Endometrial microvascular endothelial cells (primary cell): ENCODE data around the gene ZNF496. TPM values are rescaled to one million over a fixed set of nuclear protein-coding genes. Genes with fewer than 3 reads are reported as not detected.
"Not testable (repeated sequence)": the region's sequence is repeated elsewhere in the genome, so short reads cannot be mapped to it uniquely, and the experiment has no call there.

Source experiments
- in situ Hi-C: cut with HindIII; loops from 2 replicates; pipeline ENCODE4 v1.10.0; 2017; ENCODE audit warnings: low sequenced_read_pairs, low pct_unique_long_range_greater_than_20kb; ENCODE audit errors: inconsistent ontology term
- total RNA-seq: library from RNA; depleted of rRNA; stranded (reverse); fragments of >200 nt; gene quantifications from one replicate; pipeline ENCODE4 v1.2.3, GENCODE V29; 2015; ENCODE audit errors: inconsistent ontology term

Gene ZNF496
- total RNA-seq, 1 donor from 2014 or later, result 30.8 TPM

DNA sequence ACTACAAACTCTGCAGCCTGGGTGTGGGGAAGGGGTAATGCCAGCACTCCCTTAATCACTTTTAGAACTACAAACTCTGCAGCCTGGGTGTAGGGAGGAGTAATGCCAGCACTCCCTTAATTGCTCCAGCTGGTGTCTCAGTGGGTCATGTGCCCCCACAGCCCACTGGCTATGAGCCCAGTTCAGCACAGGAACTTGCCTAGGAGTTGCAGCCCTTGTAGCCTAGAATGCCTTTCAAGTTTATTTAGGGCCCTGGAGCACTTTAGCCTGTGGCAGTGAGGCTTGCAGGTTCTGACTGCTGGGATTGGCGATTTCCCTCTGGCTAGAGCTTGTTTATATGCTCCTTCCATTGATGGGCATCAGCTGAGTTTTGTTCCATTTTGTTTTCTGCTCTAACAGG is 58.7 kb downstream of the ZNF496 start:
- in situ Hi-C loops, result no loop called here

DNA sequence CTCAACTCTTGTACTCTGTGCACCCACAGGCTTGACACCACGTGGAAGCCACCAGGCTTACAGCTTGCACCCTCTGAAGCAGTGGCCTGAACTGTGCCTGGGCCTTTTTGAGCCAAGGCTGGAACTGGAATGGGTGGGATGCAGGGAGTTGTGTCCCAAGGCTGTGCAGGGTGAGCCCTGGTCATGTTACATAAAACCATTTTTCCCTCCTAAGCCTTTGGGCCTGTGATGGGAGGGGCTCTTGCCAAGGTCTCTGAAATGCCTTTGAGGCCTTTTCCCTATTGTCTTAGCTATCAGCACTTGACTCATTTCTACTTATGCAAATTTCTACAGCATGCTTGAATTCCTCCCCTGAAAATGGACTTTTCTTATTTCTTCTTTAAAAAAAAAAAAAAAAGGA is 61.7 kb downstream of the ZNF496 start:
- in situ Hi-C loops, result no loop called here

DNA sequence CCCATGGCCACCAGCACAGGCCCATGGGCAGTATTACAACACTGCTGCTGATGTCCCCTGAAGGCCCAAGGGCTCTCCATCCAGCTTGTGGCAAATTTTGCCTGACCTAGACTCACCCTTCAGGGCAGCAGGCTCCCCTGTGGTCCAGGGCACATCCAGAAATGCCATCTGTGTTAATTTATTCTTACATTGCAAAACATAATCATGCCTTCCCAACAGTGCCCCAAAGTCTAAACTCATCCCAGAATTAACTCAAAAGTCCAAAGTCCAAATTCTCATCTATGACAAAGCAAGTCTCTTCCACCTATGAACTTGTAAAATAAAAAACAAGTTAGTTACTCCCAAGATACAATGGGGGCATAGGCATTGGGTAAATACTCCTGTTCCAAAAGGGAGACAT is 62.5 kb downstream of the ZNF496 start:
- in situ Hi-C loops, result no loop called here

DNA sequence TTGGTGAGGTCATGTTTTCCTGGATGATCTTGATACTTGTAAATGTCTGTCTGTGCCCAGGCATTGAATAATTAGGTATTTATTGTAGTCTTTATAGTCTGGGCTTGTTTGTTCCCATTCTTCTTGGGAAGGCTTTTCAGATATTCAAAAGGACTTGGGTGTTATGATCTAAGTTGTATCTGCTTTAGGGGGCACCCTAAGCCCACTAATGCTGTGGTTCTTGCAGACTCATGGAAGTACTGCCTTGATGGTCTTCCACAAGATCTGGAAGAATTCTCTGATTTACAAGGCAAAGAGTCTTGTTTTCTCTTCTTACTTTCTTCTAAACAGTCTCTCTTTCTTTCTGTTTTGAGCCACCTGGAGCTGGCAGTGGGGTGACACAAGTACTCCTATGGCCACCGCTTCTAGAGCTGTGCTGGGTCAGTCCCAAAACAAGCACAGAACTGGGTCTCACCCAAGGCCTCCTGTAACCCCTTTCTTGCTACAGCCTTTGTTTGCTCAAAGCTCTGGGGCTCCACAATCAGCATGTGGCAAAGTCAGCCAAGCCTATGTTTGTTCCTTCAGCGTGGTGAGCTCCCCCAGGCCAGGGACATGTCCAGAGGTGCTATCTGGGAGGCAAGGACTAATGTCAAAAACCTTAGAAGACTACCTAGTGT is 63.1 kb downstream of the ZNF496 start:
- in situ Hi-C loops, result no loop called here

DNA sequence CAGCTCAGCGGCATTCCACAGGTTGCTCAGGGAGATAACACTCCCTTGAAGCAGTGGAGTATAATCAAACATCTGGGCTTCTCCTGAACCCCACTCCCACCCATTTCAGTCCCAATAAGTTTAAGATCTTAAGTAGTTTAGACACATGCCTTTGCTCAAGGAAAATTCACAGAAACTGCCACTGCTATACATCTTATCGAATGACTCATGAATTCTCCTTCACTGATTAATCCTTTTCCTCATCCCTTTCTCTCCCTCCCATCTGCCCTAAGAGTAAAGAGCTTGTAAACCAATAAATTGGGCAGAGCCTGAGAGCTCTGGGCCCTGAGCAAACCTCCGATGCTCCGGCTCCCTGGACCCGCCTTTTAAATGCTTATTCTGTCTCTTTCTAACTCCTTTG is 65.6 kb downstream of the ZNF496 start:
- in situ Hi-C loops, result no loop called here

DNA sequence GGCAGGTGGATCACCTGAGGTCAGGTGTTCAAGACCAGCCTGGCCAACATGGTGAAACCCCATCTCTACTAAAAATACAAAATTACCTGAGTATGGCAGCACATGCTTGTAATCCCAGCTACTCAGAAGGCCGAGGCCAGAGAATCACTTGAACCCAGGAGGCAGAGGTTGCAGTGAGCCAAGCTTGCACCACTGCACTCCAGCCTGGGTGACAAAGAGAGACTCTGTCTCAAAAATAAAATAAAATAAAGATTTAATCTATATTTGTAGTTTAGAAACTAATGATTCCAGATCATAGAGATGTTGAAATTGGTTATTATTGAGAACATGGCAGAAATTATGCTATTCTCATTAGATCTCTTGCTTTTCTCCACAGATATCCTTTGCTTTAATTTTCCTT is 75.9 kb downstream of the ZNF496 start, which contains the start of gene VN1R5:
Gene VN1R5, plus strand, starts transcription at position 301 of the 400 bp plus-strand sequence.
- in situ Hi-C loops, result not testable (repeated sequence)

DNA sequence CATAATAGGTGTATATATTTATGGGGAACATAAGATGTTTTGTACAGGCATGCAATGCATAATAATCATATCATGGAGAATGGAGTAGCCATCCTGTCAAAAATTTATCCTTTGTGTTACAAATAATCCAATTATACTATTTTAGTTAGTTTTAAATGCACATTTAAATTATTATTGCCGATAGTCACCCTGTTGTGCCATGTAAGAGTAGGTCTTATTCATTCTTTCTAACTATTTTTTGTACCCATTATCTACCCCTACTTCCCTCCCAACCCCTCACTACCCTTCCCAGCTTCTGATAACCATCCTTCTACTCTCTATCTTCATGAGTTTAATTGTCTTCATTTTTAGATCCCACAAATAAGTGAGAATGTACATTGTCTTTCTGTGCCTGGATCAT is 84.1 kb downstream of the ZNF496 start:
- in situ Hi-C loops, result no loop called here

Other genes with a start within 250 kb of the ZNF496 start
- 9.9 TPM for gene ZNF669, start 227.5 kb downstream of the ZNF496 start, total RNA-seq
- 10.2 TPM for gene ZNF124, start 159.8 kb downstream of the ZNF496 start, total RNA-seq
- not detected for gene VN1R5, start 75.8 kb downstream of the ZNF496 start, total RNA-seq
- 4.7 TPM for gene NLRP3, start 84.3 kb upstream of the ZNF496 start, total RNA-seq
- gene OR2B11, start 126.2 kb upstream of the ZNF496 start, total RNA-seq, result not detected
- gene OR2C3, start 204.6 kb upstream of the ZNF496 start, total RNA-seq, result not detected
- not detected for gene GCSAML, start 217.3 kb upstream of the ZNF496 start, total RNA-seq